Camera-type eye (tissue), 1 donor: ENCODE data around the gene CXCL14. TPM values are rescaled to one million over a fixed set of nuclear protein-coding genes. Genes with fewer than 3 reads are reported as not detected.

Experiments used
- total RNA-seq: library from RNA; depleted of rRNA; stranded (reverse); fragments of >200 nt; gene quantifications from one replicate; pipeline ENCODE4 v1.2.3, GENCODE V29; 2014

CXCL14 gene, protein sequence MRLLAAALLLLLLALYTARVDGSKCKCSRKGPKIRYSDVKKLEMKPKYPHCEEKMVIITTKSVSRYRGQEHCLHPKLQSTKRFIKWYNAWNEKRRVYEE
- 63.1 TPM for total RNA-seq

DNA sequence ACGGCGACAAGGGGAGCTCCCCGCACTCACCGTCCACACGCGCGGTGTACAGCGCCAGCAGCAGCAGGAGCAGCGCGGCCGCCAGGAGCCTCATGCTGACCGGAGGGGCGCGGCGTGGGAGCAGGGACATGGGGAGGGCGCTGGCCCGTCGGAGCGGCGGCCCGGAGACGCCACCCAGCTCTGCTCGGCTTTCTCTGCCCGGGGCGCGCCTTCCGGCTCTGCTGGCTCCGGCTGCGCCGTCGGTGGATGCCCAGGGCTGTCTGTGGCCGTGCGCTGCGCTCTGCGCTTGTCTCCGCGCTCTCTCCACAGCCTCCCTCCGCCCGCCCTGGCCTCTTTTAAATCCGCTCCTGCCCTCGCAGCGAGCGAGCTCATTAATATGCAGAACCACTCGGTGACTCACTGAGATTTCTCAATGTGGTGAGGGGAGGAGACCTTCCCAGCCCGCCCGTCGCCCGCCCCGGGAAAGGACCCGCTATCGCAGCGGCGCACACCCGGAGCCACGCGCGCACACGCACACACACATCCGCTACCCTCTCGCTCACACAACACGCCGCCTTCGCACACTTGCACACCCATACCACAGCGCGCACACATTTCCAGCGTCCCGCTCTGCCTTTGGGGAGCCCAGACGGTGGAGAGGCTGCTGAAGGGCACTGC is at the start of gene CXCL14:
Gene CXCL14, minus strand, starts transcription at position 307 of the 657 bp plus-strand sequence. Its CDS starts 213 bp downstream, at position 94.

GRCh38 chr5:135535820-135536801 is 42.7 kb downstream of the CXCL14 start, which contains the start of gene NEUROG1:
Gene NEUROG1, minus strand, starts transcription at chr5:135535964. Its CDS starts 274 bp downstream, at chr5:135535690.

Other genes with a start within 250 kb of the CXCL14 start
- 274 TPM for gene MACROH2A1, start 179.8 kb downstream of the CXCL14 start, total RNA-seq
- gene DCANP1, start 131.6 kb downstream of the CXCL14 start, total RNA-seq: not detected
- gene TIFAB, start 126.6 kb downstream of the CXCL14 start, total RNA-seq: 0.05 TPM
- gene NEUROG1, start 43.0 kb downstream of the CXCL14 start, total RNA-seq: 5.9 TPM